DMS114 treated with DMSO at 0.1 percent for 48 hours (cell line): Measurements from ENCODE around the gene RAB31.

Experiments used
- DNase-seq: peaks from one replicate; lab custom pipeline; 2025; ENCODE audit not compliant: unreplicated experiment; lab: John Stamatoyannopoulos, UW

RAB31 gene

GRCh38 chr18:9814431-9814830, 106.3 kb downstream of the RAB31 start:
- DNase-seq = no peak

- DNase-seq = no peak
These were observed 109.2 kb downstream of the RAB31 start for GRCh38 chr18:9817286-9817685.

- DNase-seq = no peak
These were observed 109.8 kb downstream of the RAB31 start for GRCh38 chr18:9817725-9818422.

GRCh38 chr18:9818423-9818734, 110.3 kb downstream of the RAB31 start:
- DNase-seq = no peak

- DNase-seq = no peak
These were observed 112.0 kb downstream of the RAB31 start for GRCh38 chr18:9820127-9820526.

- DNase-seq = no peak
These were observed 112.6 kb downstream of the RAB31 start for GRCh38 chr18:9820719-9821118.

GRCh38 chr18:9822587-9823185, 114.6 kb downstream of the RAB31 start:
- DNase-seq = no peak

- DNase-seq = no peak
These were observed 115.8 kb downstream of the RAB31 start for GRCh38 chr18:9823805-9824473.

- DNase-seq = no peak
These were observed 116.4 kb downstream of the RAB31 start for GRCh38 chr18:9824474-9824832.

- no peak for DNase-seq
These were observed 116.9 kb downstream of the RAB31 start for GRCh38 chr18:9824952-9825371.

GRCh38 chr18:9825571-9826073, 117.5 kb downstream of the RAB31 start:
- no peak for DNase-seq

GRCh38 chr18:9826685-9827084, 118.6 kb downstream of the RAB31 start:
- no peak for DNase-seq

GRCh38 chr18:9827211-9827792, 119.2 kb downstream of the RAB31 start:
- no peak for DNase-seq

GRCh38 chr18:9827793-9828505, 119.8 kb downstream of the RAB31 start:
- DNase-seq = no peak

GRCh38 chr18:9828506-9829396, 120.7 kb downstream of the RAB31 start:
- no peak for DNase-seq

- no peak for DNase-seq
These were observed 121.3 kb downstream of the RAB31 start for GRCh38 chr18:9829397-9829712.

GRCh38 chr18:9831036-9831722, 123.1 kb downstream of the RAB31 start:
- DNase-seq = no peak

GRCh38 chr18:9831723-9832199, 123.7 kb downstream of the RAB31 start:
- no peak for DNase-seq

GRCh38 chr18:9832871-9833270, 124.8 kb downstream of the RAB31 start:
- no peak for DNase-seq

- no peak for DNase-seq
These were observed 126.5 kb downstream of the RAB31 start for GRCh38 chr18:9834551-9834950.
